IPS-NIHi7 (cell line): ENCODE data around the gene CALD1.
A peak's percentile ranks its signal among the peaks of the same experiment; 100 is the strongest.

ENCODE experiments used
- DNase-seq: peaks from one replicate; pipeline ENCODE4 v3.0.0; 2012; ENCODE audit warnings: mixed read lengths; ENCODE audit errors: extremely low spot score

Gene CALD1

DNA sequence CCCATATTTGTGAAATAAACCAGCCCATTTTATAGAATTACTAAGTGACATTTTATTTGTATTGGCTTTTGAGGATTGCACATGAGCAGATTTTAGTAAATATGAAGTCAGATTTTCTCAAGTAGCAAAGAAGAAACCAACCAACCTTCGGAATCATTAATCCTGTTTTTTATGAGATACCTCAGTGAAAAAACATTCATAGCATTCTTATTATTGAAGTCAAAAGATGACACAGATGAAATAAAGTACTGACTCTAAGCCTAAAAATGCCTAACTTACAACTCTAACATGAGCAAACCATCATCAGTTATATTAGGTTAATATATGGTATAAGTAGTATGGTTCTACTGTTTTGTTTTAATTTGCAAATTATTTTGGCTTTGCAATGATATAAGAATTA, 147.0 kb downstream of the CALD1 start:
- no peak for DNase-seq

DNA sequence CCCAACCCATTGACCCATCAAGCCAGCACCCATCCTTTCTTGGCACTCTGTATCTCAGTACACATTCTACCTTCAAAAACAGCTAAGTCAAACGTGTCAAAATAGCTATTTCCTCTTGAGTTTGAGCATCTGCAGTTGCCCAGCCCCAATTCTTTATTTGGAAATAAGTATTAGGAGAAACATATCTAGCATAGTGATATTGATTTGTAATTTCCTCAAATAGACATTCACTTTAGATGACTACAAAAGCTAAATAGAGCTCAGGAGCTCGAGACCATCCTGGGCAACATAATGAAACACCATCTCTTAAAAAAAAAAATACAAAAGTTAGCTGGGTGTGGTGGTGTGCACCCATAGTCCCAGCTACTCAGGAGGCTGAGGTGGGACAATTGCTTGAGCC, 147.6 kb downstream of the CALD1 start:
- DNase-seq, result no peak

DNA sequence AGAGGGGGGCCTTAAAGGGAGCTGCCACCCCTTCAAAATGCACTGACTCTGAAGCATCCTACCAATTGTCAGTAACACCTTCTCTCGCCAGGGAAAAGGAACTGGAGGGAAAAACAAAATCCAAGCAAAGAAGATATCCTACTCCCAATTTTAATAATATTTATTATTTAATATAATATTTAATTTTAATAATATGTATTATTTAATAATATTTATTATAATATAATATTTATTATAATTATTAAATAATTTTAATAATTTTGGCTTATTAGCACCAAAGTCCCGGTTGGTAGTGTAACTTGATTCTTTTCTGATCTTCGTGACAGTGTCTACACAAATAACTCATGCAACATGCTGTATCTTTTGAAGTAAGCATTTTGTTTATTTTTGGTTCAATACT, 148.3 kb downstream of the CALD1 start:
- no peak for DNase-seq

DNA sequence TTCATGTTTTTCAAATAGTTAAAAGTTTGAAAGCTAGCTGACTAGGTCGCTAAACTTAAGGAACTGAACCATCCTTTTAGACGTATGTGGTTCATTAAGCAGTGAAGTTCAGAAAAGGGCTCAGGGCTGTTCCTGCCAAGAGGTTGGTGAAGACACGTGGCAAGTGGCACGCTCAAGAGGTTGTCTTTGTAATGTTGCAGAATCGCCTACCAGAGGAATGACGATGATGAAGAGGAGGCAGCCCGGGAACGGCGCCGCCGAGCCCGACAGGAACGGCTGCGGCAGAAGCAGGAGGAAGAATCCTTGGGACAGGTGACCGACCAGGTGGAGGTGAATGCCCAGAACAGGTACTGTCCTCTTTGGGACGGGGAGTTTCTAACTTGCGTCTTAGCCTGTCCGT, 149.1 kb downstream of the CALD1 start:
- DNase-seq, result no peak

DNA sequence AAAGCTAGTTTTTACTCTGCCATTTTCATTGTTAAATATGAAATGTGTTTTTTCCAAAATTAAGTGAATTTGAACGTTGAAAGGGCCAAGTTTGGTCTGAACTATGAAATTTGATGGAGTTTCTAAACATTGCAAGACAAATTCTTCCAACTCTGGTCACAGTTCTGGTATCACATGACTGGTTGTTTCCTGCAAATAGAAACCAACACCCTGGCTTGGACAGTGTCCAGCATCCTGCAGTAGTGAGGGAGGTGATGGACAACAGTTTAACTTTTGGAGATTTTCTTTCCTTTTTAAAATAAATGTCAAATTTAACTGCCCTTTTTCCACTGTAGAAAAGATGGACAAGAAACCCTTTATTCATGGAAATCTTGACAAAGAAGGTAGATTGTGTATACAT, 152.1 kb downstream of the CALD1 start:
- DNase-seq, result no peak

DNA sequence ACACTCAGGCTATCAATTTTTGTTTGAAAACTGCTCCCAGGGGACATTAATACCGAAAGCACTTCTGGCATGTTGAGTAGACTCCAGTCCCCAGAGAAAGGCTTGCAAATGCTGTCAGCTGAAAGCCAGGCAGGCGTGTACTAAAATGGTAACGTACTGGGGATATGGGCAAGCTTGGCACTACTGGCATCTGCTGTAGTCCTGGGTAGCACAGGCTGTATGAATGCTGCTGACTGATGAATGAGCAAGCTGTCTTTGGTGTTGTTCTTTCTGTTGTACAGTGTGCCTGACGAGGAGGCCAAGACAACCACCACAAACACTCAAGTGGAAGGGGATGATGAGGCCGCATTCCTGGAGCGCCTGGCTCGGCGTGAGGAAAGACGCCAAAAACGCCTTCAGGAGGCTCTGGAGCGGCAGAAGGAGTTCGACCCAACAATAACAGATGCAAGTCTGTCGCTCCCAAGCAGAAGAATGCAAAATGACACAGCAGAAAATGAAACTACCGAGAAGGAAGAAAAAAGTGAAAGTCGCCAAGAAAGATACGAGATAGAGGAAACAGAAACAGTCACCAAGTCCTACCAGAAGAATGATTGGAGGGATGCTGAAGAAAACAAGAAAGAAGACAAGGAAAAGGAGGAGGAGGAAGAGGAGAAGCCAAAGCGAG, 153.4 kb downstream of the CALD1 start:
- DNase-seq, result no peak

DNA sequence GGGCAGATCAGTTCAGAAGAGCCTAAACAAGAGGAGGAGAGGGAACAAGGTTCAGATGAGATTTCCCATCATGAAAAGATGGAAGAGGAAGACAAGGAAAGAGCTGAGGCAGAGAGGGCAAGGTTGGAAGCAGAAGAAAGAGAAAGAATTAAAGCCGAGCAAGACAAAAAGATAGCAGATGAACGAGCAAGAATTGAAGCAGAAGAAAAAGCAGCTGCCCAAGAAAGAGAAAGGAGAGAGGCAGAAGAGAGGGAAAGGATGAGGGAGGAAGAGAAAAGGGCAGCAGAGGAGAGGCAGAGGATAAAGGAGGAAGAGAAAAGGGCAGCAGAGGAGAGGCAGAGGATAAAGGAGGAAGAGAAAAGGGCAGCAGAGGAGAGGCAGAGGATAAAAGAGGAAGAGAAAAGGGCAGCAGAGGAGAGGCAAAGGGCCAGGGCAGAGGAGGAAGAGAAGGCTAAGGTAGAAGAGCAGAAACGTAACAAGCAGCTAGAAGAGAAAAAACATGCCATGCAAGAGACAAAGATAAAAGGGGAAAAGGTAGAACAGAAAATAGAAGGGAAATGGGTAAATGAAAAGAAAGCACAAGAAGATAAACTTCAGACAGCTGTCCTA, 154.1 kb downstream of the CALD1 start:
- DNase-seq, result no peak

DNA sequence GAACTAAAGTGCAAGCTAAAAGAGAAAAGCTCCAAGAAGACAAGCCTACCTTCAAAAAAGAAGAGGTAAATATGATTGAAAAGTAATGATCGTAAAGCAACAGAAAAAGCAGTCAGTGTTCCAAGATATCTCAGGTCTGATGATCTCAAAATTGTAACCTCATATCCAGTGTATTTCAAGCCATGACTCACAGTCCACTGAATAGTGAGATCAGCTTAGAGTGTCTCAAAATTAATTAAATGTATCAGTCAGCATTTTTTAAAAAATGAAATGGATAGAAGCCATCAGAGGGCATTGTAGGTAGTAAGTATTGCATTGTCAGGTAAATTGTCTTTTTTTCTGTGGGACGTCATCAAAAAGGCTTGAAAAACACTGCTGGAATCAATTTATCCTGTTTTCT, 156.3 kb downstream of the CALD1 start:
- no peak for DNase-seq

DNA sequence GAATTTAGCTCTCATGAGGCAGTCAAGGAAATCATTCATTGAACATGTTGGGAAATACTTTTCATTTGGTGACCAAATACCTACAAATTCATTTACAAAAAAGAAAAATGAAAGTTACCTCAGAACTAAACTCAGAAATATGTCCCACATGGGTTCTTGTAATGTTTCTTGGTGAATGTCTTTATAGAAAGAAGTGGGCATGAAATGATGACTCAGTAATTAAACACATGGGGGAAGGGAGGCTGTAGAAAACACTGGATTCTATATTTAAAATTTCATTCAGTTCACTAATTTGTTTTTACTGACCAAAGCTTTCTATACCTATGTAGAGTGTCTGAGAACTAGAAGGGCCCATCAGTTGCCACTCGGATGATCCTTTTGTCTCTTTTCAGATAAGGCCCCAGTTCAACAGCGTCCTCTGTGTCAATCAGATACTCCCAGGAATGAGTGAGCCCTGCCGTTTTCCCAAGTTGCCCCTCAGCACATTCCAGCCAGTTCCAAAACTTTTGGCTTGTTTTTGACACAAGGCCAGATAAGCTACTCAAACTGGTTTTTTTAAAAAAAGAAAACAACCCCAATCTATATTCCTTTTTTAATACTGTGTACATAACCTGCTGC, 157.6 kb downstream of the CALD1 start:
- no peak for DNase-seq

DNA sequence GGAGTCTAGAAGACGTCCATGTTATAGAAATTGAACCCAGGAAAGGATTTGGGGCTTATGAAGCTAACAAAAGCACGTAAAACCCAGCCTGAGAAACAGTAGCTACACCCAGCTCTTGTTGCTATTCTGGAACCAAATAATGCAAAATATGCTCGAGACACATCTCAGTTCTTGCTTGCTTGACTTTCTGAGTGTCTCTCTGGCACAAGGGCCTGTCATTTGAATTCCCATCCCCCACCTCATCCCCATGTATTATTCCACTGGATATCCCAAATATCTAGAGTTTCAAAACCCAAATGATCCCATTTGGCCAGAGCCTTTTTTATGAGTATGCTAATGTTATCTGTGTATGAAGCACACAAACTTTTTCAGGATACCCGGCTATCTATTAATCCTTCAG, 158.7 kb downstream of the CALD1 start:
- no peak for DNase-seq

DNA sequence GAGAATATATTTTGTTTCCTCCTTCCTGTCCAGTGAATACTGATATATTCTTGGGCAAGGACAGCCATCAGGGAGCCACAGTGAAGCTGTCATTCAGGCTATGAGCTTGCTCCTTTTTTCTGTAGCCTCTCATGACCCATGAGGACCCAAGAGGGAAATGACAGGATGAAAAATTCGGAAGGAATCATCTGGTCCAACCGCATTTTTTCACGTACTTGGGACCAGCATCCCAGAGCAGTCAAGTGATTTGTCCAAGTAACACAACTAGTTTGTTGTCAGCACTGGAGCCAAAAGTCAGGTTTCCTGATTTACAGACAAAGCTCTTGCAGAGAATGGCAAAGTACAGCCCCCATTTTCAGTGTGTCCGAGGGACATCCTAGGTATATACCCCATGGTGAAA, 159.7 kb downstream of the CALD1 start:
- DNase-seq, result no peak

DNA sequence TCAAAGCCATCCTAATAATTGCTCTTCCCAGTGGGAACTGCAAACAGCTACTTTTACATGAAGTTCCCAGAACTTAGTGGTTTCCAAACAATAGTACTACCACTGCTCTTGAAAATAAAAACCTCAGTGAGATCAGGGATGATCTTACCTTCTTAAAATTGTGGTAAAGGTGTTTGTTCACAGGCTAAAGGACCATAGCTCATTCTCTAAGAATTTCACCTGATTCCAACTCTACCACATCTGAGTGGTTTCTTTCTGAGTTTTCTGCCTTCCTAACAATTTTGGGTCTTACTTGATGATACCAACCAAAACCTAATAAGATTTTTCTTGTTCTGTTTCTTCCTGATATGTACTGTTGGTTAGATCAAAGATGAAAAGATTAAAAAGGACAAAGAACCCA, 161.3 kb downstream of the CALD1 start:
- no peak for DNase-seq

DNA sequence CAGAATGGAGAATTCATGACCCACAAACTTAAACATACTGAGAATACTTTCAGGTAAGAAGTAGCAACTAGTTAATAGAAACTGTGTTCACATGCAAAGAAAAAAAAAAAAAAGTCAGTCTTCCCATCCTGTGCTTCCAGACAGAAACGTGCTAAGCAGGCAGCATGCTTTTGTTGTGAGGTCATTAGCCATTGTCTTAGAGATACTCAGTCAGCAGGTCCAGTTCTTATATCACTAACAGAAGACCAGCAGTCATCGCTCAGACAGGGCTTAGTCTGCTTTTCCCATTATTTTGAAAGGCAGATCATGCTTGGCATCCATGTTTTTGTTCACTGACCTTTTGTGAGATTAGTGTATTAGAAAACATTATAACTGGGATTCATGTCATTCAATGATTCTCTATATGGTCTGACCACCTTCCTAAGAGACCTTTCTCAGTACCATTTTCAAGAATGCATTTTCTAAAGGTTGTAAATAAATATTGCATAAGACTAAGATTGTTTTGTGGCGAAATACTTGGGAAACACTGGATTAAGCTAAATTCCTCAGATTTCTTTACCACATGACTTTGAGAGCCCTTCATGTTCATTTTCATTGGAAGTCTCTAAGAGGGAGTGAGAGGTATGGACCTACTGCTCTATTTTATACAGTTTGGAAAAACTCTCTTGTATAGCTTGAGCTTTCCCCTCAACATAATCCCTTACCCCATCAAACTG, 161.9 kb downstream of the CALD1 start:
- peak; percentile 51 for DNase-seq

DNA sequence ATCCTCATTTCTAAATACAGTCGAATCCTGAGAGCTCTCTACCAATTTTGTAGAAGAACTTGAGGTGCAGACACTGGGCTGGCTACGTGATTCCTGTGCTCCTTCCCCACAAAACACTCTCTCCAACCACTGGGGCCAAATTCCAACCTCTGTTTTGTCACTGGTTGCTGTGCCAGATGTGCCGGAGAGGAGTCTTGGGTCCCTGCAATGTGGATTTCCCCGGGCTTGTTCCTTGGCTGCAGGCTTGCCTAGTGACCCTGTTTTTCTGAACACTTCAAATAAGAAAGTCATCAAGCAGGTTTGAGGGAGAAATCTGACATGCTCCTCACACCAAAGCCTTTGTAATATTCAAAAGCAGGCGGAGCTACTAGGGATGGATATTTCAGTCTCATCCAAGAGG, 162.5 kb downstream of the CALD1 start:
- no peak for DNase-seq

DNA sequence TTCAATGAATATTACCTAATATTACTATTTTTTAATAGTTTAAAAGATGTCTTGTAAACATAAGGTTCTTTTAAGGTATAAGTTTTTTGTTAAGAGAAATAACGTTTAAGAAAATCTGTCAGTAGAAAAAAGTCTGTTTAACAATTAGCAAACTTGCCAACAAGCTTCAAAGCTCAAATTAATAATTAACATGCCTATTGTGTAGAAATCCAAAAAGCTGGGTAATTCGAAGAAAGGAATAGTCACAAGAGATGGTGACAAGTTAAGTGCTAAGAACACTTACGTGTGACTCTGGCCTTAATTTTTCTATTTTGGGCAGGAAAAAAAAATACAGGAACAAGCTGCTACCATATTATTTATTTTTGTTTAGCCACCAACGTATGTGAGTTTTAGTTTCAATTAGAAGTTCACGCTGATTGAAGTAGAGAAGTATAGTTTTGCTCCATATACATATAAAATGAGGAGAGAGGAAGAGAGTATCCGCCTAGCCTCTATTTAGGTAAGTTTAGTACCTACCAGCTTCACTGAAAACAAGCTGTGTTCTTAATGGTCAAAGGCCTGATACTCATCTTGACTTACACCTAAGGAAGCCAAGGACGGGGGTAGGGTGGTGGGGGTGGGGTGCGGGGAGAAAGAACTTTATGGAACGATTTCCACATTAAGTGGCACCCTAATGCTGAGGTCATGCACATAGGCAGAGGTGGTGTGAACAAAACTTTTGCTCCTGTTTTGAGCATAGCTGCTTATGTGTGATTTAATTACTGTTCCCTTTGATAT, 163.4 kb downstream of the CALD1 start:
- DNase-seq, result no peak

DNA sequence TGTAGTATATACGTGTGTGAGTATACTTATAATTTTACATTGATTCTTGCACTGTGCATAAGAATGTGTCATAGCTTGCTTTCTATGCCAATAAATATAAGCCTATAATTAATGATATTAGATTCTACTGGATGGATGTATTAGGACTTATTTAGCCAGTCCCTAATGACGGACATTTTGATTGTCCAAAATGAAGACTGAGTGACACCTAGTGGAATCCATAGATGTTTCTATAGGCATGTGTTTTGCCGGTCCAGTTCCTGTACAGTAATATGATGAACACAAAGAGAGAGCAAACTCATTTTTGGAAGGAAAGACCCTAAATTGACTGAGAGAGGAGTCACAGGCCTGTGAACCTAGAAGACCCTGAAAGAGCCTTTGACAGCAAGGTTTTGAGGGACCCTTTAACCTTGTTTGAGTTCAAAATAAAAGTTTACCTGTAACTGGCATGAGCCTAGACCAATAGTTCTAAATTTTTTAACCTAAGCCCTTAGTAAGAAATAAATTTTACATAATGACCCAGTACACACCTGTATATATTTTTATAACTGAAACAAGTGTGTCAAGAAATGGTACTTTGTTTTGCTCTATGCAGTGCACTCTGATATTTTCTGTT, 164.5 kb downstream of the CALD1 start:
- no peak for DNase-seq

DNA sequence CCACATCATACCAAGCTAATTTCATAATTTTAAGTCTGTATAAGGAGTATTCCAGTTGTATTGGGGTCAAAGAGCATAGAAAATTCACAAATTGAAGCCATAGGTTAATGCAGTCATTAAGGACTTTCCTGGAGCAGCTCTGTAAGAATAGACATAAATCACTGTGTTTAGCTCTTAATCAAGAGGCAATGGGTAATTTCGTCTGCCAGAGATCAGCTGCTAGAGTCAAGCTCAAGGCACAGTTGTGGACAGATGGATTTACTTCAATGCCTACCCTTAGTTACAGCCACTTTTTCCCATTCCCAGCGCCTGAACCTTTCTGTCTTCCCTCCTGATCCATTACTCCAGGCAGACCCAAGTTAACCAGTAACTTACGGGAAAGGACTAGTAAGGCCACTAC, 166.3 kb downstream of the CALD1 start:
- no peak for DNase-seq

DNA sequence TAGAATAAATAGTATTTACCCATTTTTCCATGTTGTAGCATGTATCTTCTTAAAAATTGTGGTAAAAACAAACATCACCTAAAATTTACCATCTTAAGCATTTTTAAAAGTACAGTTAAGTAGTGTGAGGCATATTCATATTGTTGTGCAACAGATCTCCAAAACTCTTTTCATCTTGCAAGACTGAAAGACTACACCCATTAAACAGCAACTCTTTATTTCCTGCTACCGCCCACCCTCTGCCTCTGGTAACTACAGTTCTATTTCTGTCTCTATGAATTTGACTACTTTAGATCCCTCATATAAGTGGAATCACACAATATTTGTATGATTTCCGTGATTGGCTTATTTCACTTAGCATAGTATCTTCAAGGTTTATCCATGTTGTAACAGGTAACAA, 166.8 kb downstream of the CALD1 start:
- no peak for DNase-seq

DNA sequence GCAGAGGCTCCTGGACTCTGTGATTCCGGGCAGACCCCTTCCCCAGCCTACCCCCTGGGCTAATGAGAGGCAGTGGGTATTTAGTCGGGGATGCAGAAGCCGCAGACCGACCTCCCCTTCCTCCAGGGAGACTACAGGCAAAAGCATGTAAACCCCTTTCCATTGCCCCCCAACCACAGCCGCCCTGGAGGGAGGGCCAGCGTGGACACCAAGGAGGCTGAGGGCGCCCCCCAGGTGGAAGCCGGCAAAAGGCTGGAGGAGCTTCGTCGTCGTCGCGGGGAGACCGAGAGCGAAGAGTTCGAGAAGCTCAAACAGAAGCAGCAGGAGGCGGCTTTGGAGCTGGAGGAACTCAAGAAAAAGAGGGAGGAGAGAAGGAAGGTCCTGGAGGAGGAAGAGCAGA, 167.9 kb downstream of the CALD1 start:
- DNase-seq, result no peak

DNA sequence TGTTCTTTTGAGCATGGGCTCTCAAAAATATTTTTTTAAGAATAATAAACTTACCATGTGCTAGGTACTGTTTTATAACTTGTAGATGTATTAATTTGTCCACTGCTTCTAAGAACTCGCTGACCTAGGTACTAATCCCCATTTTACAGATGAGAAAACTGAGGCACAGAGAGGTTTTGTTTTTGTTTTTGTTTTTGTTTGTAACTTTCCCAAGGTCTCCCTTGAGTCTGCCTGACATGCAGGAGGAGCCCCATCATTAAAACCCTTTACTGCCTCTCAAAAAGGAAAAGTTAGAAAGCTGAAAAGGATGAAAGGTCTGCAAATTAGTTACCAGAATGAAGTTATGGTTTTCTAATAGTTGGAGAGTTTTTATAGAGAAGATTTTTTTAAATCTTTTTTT, 168.4 kb downstream of the CALD1 start:
- no peak for DNase-seq

DNA sequence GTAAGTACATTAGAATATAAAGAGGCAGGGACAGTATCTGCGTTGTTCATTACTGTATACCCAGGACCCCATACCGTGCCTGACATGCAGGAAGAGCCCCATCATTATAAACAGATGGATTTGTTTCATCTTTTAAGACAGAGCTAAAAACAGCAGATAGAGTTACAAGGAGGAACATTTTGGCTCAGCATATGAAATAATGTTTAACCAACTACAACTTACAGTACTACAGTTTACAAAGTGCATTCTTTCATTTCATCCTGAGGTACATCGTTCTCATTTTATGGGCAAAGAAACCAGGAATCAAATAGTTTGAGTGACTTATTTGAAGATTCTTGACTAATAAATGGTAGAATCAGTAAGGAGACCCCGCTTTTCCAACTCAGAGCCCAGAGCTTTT, 168.8 kb downstream of the CALD1 start:
- DNase-seq, result no peak

DNA sequence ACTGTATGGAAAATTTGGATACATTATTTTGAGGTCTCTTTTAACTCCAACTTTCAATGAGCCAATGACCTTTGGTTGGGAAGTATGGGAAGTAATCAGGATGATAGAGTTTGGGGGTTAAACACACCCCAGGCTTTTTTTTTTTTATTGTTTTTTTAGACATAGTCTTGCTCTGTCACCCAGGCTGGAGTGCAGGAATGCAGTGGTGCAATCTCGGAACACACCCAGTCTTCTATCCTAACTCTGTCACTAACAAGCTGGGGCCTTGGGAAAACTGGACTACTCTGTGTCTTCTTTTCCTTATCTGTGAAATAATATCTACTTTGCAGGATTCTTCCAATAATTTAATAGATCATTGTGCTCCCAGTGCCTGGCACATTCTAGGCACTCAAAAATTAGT, 169.3 kb downstream of the CALD1 start:
- no peak for DNase-seq
